ENCODE data around the gene CDC14B.
"Not testable (repeated sequence)": the region's sequence is repeated elsewhere in the genome, so short reads cannot be mapped to it uniquely, and the experiment has no call there.

Gene CDC14B

GRCh38 chr9:96524764-96525163, 94.9 kb downstream of the CDC14B start:
- no peak for DNase-seq

GRCh38 chr9:96524045-96524444, 95.6 kb downstream of the CDC14B start:
- DNase-seq: no peak

GRCh38 chr9:96523374-96523773, 96.3 kb downstream of the CDC14B start:
- DNase-seq: no peak

GRCh38 chr9:96522366-96522765, 97.3 kb downstream of the CDC14B start:
- DNase-seq: no peak

GRCh38 chr9:96519787-96520186, 99.9 kb downstream of the CDC14B start:
- DNase-seq: no peak

GRCh38 chr9:96519095-96519494, 100.5 kb downstream of the CDC14B start:
- no peak for DNase-seq

- no peak for DNase-seq
Measured at GRCh38 chr9:96515621-96516470, 103.8 kb downstream of the CDC14B start.

- DNase-seq: no peak
Measured at GRCh38 chr9:96514800-96515158, 104.9 kb downstream of the CDC14B start.

- DNase-seq: no peak
Measured at GRCh38 chr9:96514108-96514799, 105.4 kb downstream of the CDC14B start.

- no peak for DNase-seq
Measured at GRCh38 chr9:96513622-96514021, 106.0 kb downstream of the CDC14B start.

GRCh38 chr9:96512240-96512639, 107.4 kb downstream of the CDC14B start:
- no peak for DNase-seq

- DNase-seq: no peak
Measured at GRCh38 chr9:96510258-96510657, 109.4 kb downstream of the CDC14B start.

- DNase-seq: no peak
Measured at GRCh38 chr9:96509848-96510247, 109.8 kb downstream of the CDC14B start.

GRCh38 chr9:96509026-96509425, 110.6 kb downstream of the CDC14B start:
- no peak for DNase-seq

GRCh38 chr9:96508227-96508940, 111.3 kb downstream of the CDC14B start:
- no peak for DNase-seq

GRCh38 chr9:96505316-96505991, 114.2 kb downstream of the CDC14B start:
- DNase-seq: no peak

GRCh38 chr9:96503918-96504317, 115.7 kb downstream of the CDC14B start:
- DNase-seq: no peak

- not testable (repeated sequence) for DNase-seq
Measured at GRCh38 chr9:96503374-96503748, 116.3 kb downstream of the CDC14B start.

- DNase-seq: no peak
Measured at GRCh38 chr9:96502539-96503373, 116.9 kb downstream of the CDC14B start.

- no peak for DNase-seq
Measured at GRCh38 chr9:96501633-96502538, 117.8 kb downstream of the CDC14B start.

Data from CD4-positive, alpha-beta T cell treated with Interleukin-4 for 4 hours (primary cell).